Mesenchymal stem cell (in vitro differentiated cells and primary cell): Measurements from ENCODE around the gene KXD1.

ENCODE experiments used
- DNase-seq: peaks from one replicate; pipeline ENCODE4 v3.0.0-alpha.2; 2013
- H2AFZ ChIP-seq: one replicate; pipeline ENCODE4 v1.6.1; 2013; ENCODE audit warnings: low read depth, mild to moderate bottlenecking, control low read depth, inconsistent platforms, low read length, moderate library complexity
- H2AK5ac ChIP-seq: 2 replicates; pipeline ENCODE4 v1.6.1; 2013; ENCODE audit warnings: low read length, moderate library complexity, mild to moderate bottlenecking, inconsistent platforms; ENCODE audit not compliant: severe bottlenecking
- H2BK120ac ChIP-seq: one replicate; pipeline ENCODE4 v1.6.1; 2013; ENCODE audit warnings: low read depth, mild to moderate bottlenecking, inconsistent platforms, low read length, moderate library complexity
- H2BK12ac ChIP-seq, 2 experiments: one replicate each; pipeline ENCODE4 v1.6.1; 2013; ENCODE audit warnings: inconsistent platforms in 2 of 2, low read length in 2 of 2, mild to moderate bottlenecking in 2 of 2, moderate library complexity in 2 of 2, control low read depth in 1 of 2
- H2BK15ac ChIP-seq: one replicate; pipeline ENCODE4 v1.6.1; 2013; ENCODE audit warnings: mild to moderate bottlenecking, low read depth, inconsistent platforms; ENCODE audit not compliant: poor library complexity, severe bottlenecking
- H2BK5ac ChIP-seq: 2 replicates; pipeline ENCODE4 v1.6.1; 2013; ENCODE audit warnings: low read depth, mild to moderate bottlenecking, low read length, control low read depth, inconsistent platforms; ENCODE audit not compliant: poor library complexity, severe bottlenecking
- H3K14ac ChIP-seq, 2 experiments: one replicate each; pipeline ENCODE4 v1.6.1; 2013; ENCODE audit warnings: inconsistent platforms in 2 of 2, low read length in 2 of 2, control low read depth in 1 of 2, mild to moderate bottlenecking in 1 of 2, moderate library complexity in 1 of 2
- H3K18ac ChIP-seq, 2 experiments: one replicate each; pipeline ENCODE4 v1.6.1; 2013; ENCODE audit warnings: inconsistent platforms in 2 of 2, low read length in 2 of 2, control low read depth in 1 of 2, low read depth in 1 of 2, mild to moderate bottlenecking in 1 of 2
- H3K23ac ChIP-seq, 2 experiments: one replicate each; pipeline ENCODE4 v1.6.1; 2013; ENCODE audit warnings: inconsistent platforms in 2 of 2, low read length in 2 of 2, mild to moderate bottlenecking in 2 of 2, moderate library complexity in 2 of 2, control low read depth in 1 of 2
- H3K27ac ChIP-seq: 2 replicates; pipeline ENCODE4 v1.5.1; 2013; ENCODE audit warnings: mild to moderate bottlenecking, moderate library complexity, low read length, control low read depth, inconsistent platforms; ENCODE audit not compliant: poor library complexity, severe bottlenecking
- H3K27me3 ChIP-seq, 2 experiments: 2 replicates each; pipeline versions ENCODE4 v1.6.1 to v1.7.0; 2013; ENCODE audit warnings: low read length in 2 of 2, mild to moderate bottlenecking in 2 of 2, moderate library complexity in 2 of 2, control low read depth in 1 of 2, inconsistent platforms in 1 of 2; ENCODE audit not compliant: control insufficient read depth in 1 of 2, insufficient read depth in 1 of 2
- H3K36me3 ChIP-seq, 2 experiments: 2 replicates each; pipeline versions ENCODE4 v1.6.1 to v1.7.0; 2013; ENCODE audit warnings: low read length in 2 of 2, control low read depth in 1 of 2, inconsistent platforms in 1 of 2, low read depth in 1 of 2, mild to moderate bottlenecking in 1 of 2; ENCODE audit not compliant: insufficient read depth in 2 of 2, control insufficient read depth in 1 of 2
- H3K4ac ChIP-seq, 2 experiments: one replicate each; pipeline ENCODE4 v1.6.1; 2013; ENCODE audit warnings: inconsistent platforms in 2 of 2, low read length in 2 of 2, mild to moderate bottlenecking in 2 of 2, moderate library complexity in 2 of 2, control low read depth in 1 of 2, low read depth in 1 of 2
- H3K4me1 ChIP-seq: 2 replicates; pipeline ENCODE4 v1.6.1; 2013; ENCODE audit warnings: low read depth, low read length, control low read depth; ENCODE audit not compliant: control insufficient read depth, insufficient read depth
- H3K4me2 ChIP-seq: 2 replicates; pipeline ENCODE4 v1.6.1; 2013; ENCODE audit warnings: low read length, mild to moderate bottlenecking, inconsistent platforms; ENCODE audit not compliant: poor library complexity, severe bottlenecking
- H3K4me3 ChIP-seq, 2 experiments: 2 replicates each; pipeline versions ENCODE4 v1.5.1 to v1.7.0; 2013; ENCODE audit warnings: low read length in 2 of 2, mild to moderate bottlenecking in 2 of 2, control low read depth in 1 of 2, low read depth in 1 of 2; ENCODE audit not compliant: insufficient read depth in 1 of 2
- H3K79me1 ChIP-seq: replicated peaks from 2 replicates; pipeline ENCODE4 v1.6.1; 2013; ENCODE audit warnings: mild to moderate bottlenecking, control low read depth, low read length, inconsistent platforms; ENCODE audit not compliant: poor library complexity, severe bottlenecking
- H3K9ac ChIP-seq: 2 replicates; pipeline ENCODE4 v1.7.0; 2013; ENCODE audit warnings: mild to moderate bottlenecking, low read length, moderate library complexity
- H3K9me3 ChIP-seq: 2 replicates; pipeline ENCODE4 v1.7.0; 2013; ENCODE audit warnings: mild to moderate bottlenecking, low read length; ENCODE audit not compliant: control insufficient read depth
- H4K8ac ChIP-seq: one replicate; pipeline ENCODE4 v1.6.1; 2013; ENCODE audit warnings: inconsistent platforms, mild to moderate bottlenecking, low read length, moderate library complexity
- H4K91ac ChIP-seq: one replicate; pipeline ENCODE4 v1.6.1; 2013; ENCODE audit warnings: mild to moderate bottlenecking, low read length, inconsistent platforms
- WGBS: methylation state at CpG from one replicate; pipeline ENCODE4 v1.1.7; 2013; ENCODE audit warnings: mixed read lengths; 5-methylcytosine and 5-hydroxymethylcytosine counted together

Gene KXD1

DNA sequence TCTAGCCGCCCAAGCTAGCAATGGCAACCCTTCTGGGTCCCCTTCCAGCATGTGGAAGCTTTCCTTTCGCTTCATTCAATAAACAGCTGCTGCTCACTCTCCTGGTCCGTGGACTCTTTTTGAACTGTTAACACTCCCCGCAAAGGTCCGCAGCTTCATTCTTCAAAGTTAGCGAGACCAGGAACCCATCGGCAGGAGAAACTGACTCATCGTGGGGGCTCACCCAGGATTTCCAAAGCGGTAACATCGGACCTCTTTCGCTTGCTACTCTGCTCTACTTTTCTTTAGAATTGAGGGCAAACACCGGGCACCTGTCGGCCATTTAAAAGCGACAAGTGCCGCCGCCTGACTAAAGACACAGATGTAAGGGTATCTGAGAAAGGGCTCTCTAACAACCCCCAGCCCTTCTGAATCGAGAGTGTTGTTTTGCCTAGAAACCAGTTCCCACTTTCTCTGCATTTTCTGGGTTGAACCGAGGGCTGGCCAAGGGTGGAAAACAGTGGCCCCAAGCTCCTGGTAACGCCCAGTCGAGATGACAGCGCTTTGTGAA is 19.8 kb downstream of the KXD1 start:
- H2BK15ac ChIP-seq, result no peak overlapping the region
- no peak overlapping the region for H3K4me3 ChIP-seq
- no peak for DNase-seq
- no peak overlapping the region for H3K4ac ChIP-seq
- H2AK5ac ChIP-seq, result no peak overlapping the region
- no peak overlapping the region for H4K8ac ChIP-seq
- no peak overlapping the region for H3K4me2 ChIP-seq
- WGBS, result 97% methylated on average over 21 of the region's 21 CpGs
- peaks cover 15% of the 10 kb centered on the region for H3K79me1 ChIP-seq
- H2AFZ ChIP-seq, result no peak overlapping the region
- no peak overlapping the region for H3K9ac ChIP-seq
- H3K27ac ChIP-seq, result no peak overlapping the region
- no peaks in the 10 kb centered on the region for H3K27me3 ChIP-seq
- H3K18ac ChIP-seq, result no peak overlapping the region
- no peak overlapping the region for H2BK120ac ChIP-seq
- no peaks in the 10 kb centered on the region for H3K9me3 ChIP-seq
- no peak overlapping the region for H4K91ac ChIP-seq
- peaks cover 55 to 56% of the 10 kb centered on the region in 2 experiments for H3K36me3 ChIP-seq
- H2BK5ac ChIP-seq, result no peak overlapping the region
- H3K23ac ChIP-seq, result no peak overlapping the region
- peaks cover 11% of the 10 kb centered on the region for H3K4me1 ChIP-seq
- no peak overlapping the region for H2BK12ac ChIP-seq
- no peak overlapping the region for H3K14ac ChIP-seq

DNA sequence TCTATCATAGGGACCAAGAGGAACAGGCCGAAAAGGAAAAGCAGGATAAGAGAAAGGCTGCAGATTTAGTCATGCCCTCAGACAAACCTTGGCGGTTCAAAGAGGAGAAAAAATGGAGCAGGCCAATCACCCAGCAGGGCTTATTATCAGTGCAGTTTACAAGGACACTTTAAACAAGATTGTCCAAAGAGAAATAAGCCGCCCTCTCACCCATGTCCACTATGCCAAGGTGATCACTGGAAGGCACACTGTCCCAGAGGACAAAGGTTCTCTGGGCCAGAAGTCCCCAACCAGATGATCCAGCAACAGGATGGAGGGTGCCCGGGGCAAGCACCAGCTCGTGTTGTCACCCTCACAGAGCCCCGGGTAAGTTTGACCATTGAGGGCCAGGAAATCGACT is 22.6 kb downstream of the KXD1 start:
- DNase-seq, result no peak
- Histone ChIP-seq H2AFZ (no peak overlapping the region), H2BK12ac (no peak overlapping the region), H4K8ac (no peak overlapping the region), H3K4me3 (no peak overlapping the region), H3K9me3 (no peaks in the 10 kb centered on the region), H3K14ac (no peak overlapping the region), H2BK15ac (no peak overlapping the region), H3K9ac (no peak overlapping the region), H2AK5ac (no peak overlapping the region), H3K18ac (no peak overlapping the region), H3K36me3 (peaks cover 30 to 32% of the 10 kb centered on the region in 2 experiments), H4K91ac (no peak overlapping the region), H3K23ac (no peak overlapping the region), H3K27me3 (no peaks in the 10 kb centered on the region), H3K4me1 (no peaks in the 10 kb centered on the region), H2BK120ac (no peak overlapping the region), H3K27ac (no peak overlapping the region), H2BK5ac (no peak overlapping the region), H3K4ac (no peak overlapping the region), H3K4me2 (no peak overlapping the region), H3K79me1 (peaks cover 3% of the 10 kb centered on the region)
- 83% methylated on average over 7 of the region's 7 CpGs for WGBS

DNA sequence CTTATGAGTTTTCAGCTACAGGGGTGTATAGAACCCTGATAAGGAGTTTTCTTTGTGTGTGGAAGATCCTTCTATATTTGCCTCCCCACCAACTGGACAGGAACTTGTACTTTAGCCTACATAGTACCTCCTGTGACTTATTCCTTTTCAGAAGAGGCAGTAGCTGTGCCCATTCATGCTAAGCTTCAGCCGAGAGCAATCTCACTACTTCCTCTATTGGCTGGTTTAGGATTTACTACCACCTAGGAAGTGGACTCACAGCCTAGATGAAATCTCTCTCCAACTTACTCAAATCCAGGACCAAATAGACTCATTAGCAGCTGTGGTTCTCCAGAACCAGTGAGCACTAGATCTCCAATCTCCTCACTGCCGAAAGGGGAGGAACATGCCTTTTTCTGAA is 28.6 kb downstream of the KXD1 start:
- Histone ChIP-seq H3K27me3 (no peaks in the 10 kb centered on the region), H4K8ac (no peak overlapping the region), H3K4ac (no peak overlapping the region), H4K91ac (no peak overlapping the region), H3K18ac (no peak overlapping the region), H2BK12ac (no peak overlapping the region), H2BK120ac (no peak overlapping the region), H3K4me1 (peaks cover 23% of the 10 kb centered on the region), H3K9ac (peak overlapping the region; percentile 32), H3K79me1 (peaks cover 2% of the 10 kb centered on the region), H3K4me3 (no peak overlapping the region), H3K4me2 (no peak overlapping the region), H3K9me3 (no peaks in the 10 kb centered on the region), H3K36me3 (peaks cover 8 to 9% of the 10 kb centered on the region in 2 experiments), H2BK5ac (no peak overlapping the region), H2AFZ (no peak overlapping the region), H2BK15ac (no peak overlapping the region), H3K14ac (no peak overlapping the region), H3K27ac (no peak overlapping the region), H2AK5ac (no peak overlapping the region), H3K23ac (no peak overlapping the region)
- no peak for DNase-seq
- WGBS, result 87% methylated on average over 2 of the region's 2 CpGs

DNA sequence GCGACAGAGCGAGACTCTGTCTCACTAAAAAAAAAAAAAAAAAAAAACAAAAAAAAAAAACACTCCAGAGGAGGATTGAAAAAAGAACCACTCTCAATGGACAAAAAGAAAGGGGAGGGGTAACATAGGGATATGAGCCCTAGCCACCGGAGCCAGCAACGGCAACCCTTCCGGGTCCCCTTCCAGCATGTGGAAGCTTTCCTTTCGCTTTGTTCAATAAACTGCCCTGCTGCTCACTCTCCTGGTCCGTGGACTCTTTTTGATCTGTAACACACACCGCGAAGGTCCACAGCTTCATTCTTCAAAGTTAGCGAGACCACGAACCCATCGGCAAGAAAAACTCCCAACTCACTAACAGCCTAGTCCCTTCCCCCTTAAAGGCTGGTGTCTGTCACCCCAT is 29.9 kb downstream of the KXD1 start:
- Histone ChIP-seq H2BK5ac (no peak overlapping the region), H2BK15ac (no peak overlapping the region), H3K9me3 (no peaks in the 10 kb centered on the region), H3K18ac (no peak overlapping the region), H2BK120ac (no peak overlapping the region), H2AFZ (no peak overlapping the region), H3K23ac (no peak overlapping the region), H3K14ac (no peak overlapping the region), H3K4me2 (peak overlapping the region; percentile 5), H2AK5ac (no peak overlapping the region), H4K91ac (no peak overlapping the region), H3K9ac (peak overlapping the region; percentile 89), H4K8ac (peak overlapping the region; percentile 97), H3K79me1 (peaks cover 2% of the 10 kb centered on the region), H2BK12ac (no peak overlapping the region), H3K27ac (no peak overlapping the region), H3K4ac (no peak overlapping the region), H3K36me3 (peaks cover 9 to 16% of the 10 kb centered on the region in 2 experiments), H3K4me3 (peak overlapping the region in 1 of 2 experiments; percentile 93), H3K27me3 (no peaks in the 10 kb centered on the region), H3K4me1 (peaks cover 23% of the 10 kb centered on the region)
- DNase-seq, result no peak
- 97% methylated on average over 10 of the region's 12 CpGs for WGBS
